HG03103 (cell line): ENCODE results near the gene APOBEC3A.
A peak's percentile ranks its signal among the peaks of the same experiment; 100 is the strongest.
"Not testable (repeated sequence)": the region's sequence is repeated elsewhere in the genome, so short reads cannot be mapped to it uniquely, and the experiment has no call there.

ENCODE experiments used
- ATAC-seq: cut with Tn5 transposase; IDR thresholded peaks from one replicate; pipeline ENCODE4 v1.9.1; 2021; ENCODE audit warnings: low read depth; ENCODE audit not compliant: unreplicated experiment

Gene APOBEC3A

GRCh38 chr22:38942702-38943101, 14.7 kb upstream of the APOBEC3A start:
- ATAC-seq: no peak

GRCh38 chr22:38943201-38943600, 14.2 kb upstream of the APOBEC3A start:
- ATAC-seq: no peak

GRCh38 chr22:38943882-38944281, 13.5 kb upstream of the APOBEC3A start:
- ATAC-seq: no peak

GRCh38 chr22:38944653-38945052, 12.8 kb upstream of the APOBEC3A start:
- ATAC-seq: no peak

- not testable (repeated sequence) for ATAC-seq
These were observed 11.6 kb upstream of the APOBEC3A start for GRCh38 chr22:38945706-38946338.

GRCh38 chr22:38946771-38947170, 10.6 kb upstream of the APOBEC3A start:
- ATAC-seq: no peak

- ATAC-seq: no peak
These were observed 9.9 kb upstream of the APOBEC3A start for GRCh38 chr22:38947321-38948140.

GRCh38 chr22:38948181-38948940, 9.0 kb upstream of the APOBEC3A start:
- no peak for ATAC-seq

GRCh38 chr22:38949889-38950405, 7.5 kb upstream of the APOBEC3A start:
- no peak for ATAC-seq

GRCh38 chr22:38950527-38951295, 6.7 kb upstream of the APOBEC3A start:
- ATAC-seq: no peak

- ATAC-seq: no peak
These were observed 5.7 kb upstream of the APOBEC3A start for GRCh38 chr22:38951734-38952133.

- no peak for ATAC-seq
These were observed 5.0 kb upstream of the APOBEC3A start for GRCh38 chr22:38952281-38952993.

- no peak for ATAC-seq
These were observed 4.3 kb upstream of the APOBEC3A start for GRCh38 chr22:38953091-38953490.

GRCh38 chr22:38953577-38954413, 3.6 kb upstream of the APOBEC3A start:
- peak; percentile 79 for ATAC-seq

GRCh38 chr22:38954414-38955043, 2.9 kb upstream of the APOBEC3A start:
- ATAC-seq: no peak

- no peak for ATAC-seq
These were observed 2.0 kb upstream of the APOBEC3A start for GRCh38 chr22:38955250-38955905.

GRCh38 chr22:38955926-38956325, 1.5 kb upstream of the APOBEC3A start:
- ATAC-seq: no peak

- no peak for ATAC-seq
These were observed 858 bp upstream of the APOBEC3A start for GRCh38 chr22:38956551-38956950.
